SK-N-SH treated with all-trans-retinoic acid at 6 μM for 48 hours (cell line): ENCODE data around the gene RFX4.

Experiments used
- ARNTL ChIP-seq: fragments of 450-650 bp; formaldehyde crosslinking; IDR thresholded peaks from 2 replicates; pipeline ENCODE4 v1.5.0; 2020; ENCODE audit warnings: low read depth, mild to moderate bottlenecking, moderate library complexity, borderline replicate concordance
- BACH2 ChIP-seq: fragments of 250-450 bp; sonication (Bioruptor Pico); IDR thresholded peaks from 2 replicates; pipeline ENCODE4 v1.9.0; 2021; ENCODE audit warnings: mild to moderate bottlenecking, borderline replicate concordance
- PATZ1 ChIP-seq: fragments of 250-450 bp; sonication (Bioruptor Pico); IDR thresholded peaks from 2 replicates; pipeline ENCODE4 v1.8.0; 2020; ENCODE audit warnings: mild to moderate bottlenecking, moderate library complexity, borderline replicate concordance
- ZC3H10 ChIP-seq: fragments of 250-450 bp; sonication (Bioruptor Pico); IDR thresholded peaks from 2 replicates; pipeline ENCODE4 v1.5.1; 2021; ENCODE audit warnings: mild to moderate bottlenecking, moderate library complexity

- TF ChIP-seq PATZ1: no peak
- no peak for TF ChIP-seq ARNTL (CRISPR knock-in tag)
- no peak for TF ChIP-seq ZC3H10 (CRISPR knock-in tag)
- no peak for TF ChIP-seq BACH2 (CRISPR knock-in tag)
Measured at GRCh38 chr12:106551410-106551809, 31.4 kb upstream of the RFX4 start.
